Middle frontal gyrus (tissue), 1 donor: ENCODE measurements around the gene CLPTM1L.
"Not testable (repeated sequence)": the region's sequence is repeated elsewhere in the genome, so short reads cannot be mapped to it uniquely, and the experiment has no call there.

Experiments
- DNase-seq: peaks from one replicate; pipeline ENCODE4 v3.0.0-alpha.2; 2015; ENCODE audit warnings: low spot score; ENCODE audit errors: extremely low spot score

Gene CLPTM1L

GRCh38 chr5:1326901-1327756 lies 17.8 kb downstream of the CLPTM1L start:
- DNase-seq = not testable (repeated sequence)

GRCh38 chr5:1326532-1326875 lies 18.4 kb downstream of the CLPTM1L start:
- not testable (repeated sequence) for DNase-seq

- no peak for DNase-seq
Observed at GRCh38 chr5:1325870-1326531, 18.9 kb downstream of the CLPTM1L start.

- DNase-seq = no peak
Observed at GRCh38 chr5:1325191-1325741, 19.6 kb downstream of the CLPTM1L start.

- no peak for DNase-seq
Observed at GRCh38 chr5:1324719-1325190, 20.1 kb downstream of the CLPTM1L start.

GRCh38 chr5:1324301-1324700 lies 20.6 kb downstream of the CLPTM1L start:
- no peak for DNase-seq

- no peak for DNase-seq
Observed at GRCh38 chr5:1323803-1324173, 21.1 kb downstream of the CLPTM1L start.

GRCh38 chr5:1322955-1323802 lies 21.7 kb downstream of the CLPTM1L start:
- no peak for DNase-seq

- no peak for DNase-seq
Observed at GRCh38 chr5:1322036-1322900, 22.6 kb downstream of the CLPTM1L start.

- DNase-seq = no peak
Observed at GRCh38 chr5:1321576-1321975, 23.3 kb downstream of the CLPTM1L start.

- DNase-seq = no peak
Observed at GRCh38 chr5:1320436-1321344, 24.2 kb downstream of the CLPTM1L start.

GRCh38 chr5:1319436-1320256 lies 25.3 kb downstream of the CLPTM1L start:
- DNase-seq = no peak

GRCh38 chr5:1318659-1319251 lies 26.1 kb downstream of the CLPTM1L start:
- no peak for DNase-seq

- DNase-seq = no peak
Observed at GRCh38 chr5:1317921-1318565, 26.9 kb downstream of the CLPTM1L start.

- DNase-seq = no peak
Observed at GRCh38 chr5:1316588-1317340, 28.1 kb downstream of the CLPTM1L start.

- no peak for DNase-seq
Observed at GRCh38 chr5:1315709-1316587, 29.0 kb downstream of the CLPTM1L start.
